Vagina (tissue), 2 donors: ENCODE results near the gene MEX3B. TPM values are rescaled to one million over a fixed set of nuclear protein-coding genes. Genes with fewer than 3 reads are reported as not detected.
"Not testable (repeated sequence)": the region's sequence is repeated elsewhere in the genome, so short reads cannot be mapped to it uniquely, and the experiment has no call there.

Source experiments
- DNase-seq, 2 donors: peaks; one replicate each; pipeline ENCODE4 v3.0.0-alpha.2; 2017; ENCODE audit errors: extremely low spot score in 2 of 2
- H3K27ac ChIP-seq: fragments of 200-600 bp; sonication (generic); one replicate; pipeline ENCODE4 v1.5.1; 2019
- H3K27me3 ChIP-seq: fragments of 200-600 bp; sonication (generic); one replicate; pipeline ENCODE4 v1.5.1; 2019
- H3K36me3 ChIP-seq, 2 donors: fragments of 200-600 bp; sonication (generic); one replicate each; pipeline ENCODE4 v1.5.1; 2017 to 2019
- H3K4me1 ChIP-seq: fragments of 200-600 bp; sonication (generic); one replicate; pipeline ENCODE4 v1.5.1; 2019
- H3K4me3 ChIP-seq, 2 donors: fragments of 200-600 bp; sonication (generic); 1 replicate in 1 of 2; 2 replicates in 1 of 2; pipeline ENCODE4 v1.5.1; 2016 to 2019
- H3K9me3 ChIP-seq: fragments of 200-600 bp; sonication (generic); one replicate; pipeline ENCODE4 v1.5.1; 2019
- POLR2A ChIP-seq, 2 donors: fragments of 450-650 bp; IDR thresholded peaks; one replicate each; pipeline ENCODE4 v1.6.1; 2017; ENCODE audit warnings: antibody characterized with exemption in 2 of 2, mild to moderate bottlenecking in 2 of 2, moderate library complexity in 2 of 2
- POLR2AphosphoS5 ChIP-seq, 2 donors: sonication (generic); formaldehyde crosslinking; IDR thresholded peaks; one replicate each; pipeline ENCODE4 v1.9.0; 2017; ENCODE audit warnings: antibody characterized with exemption in 2 of 2, mild to moderate bottlenecking in 2 of 2, low read depth in 1 of 2; ENCODE audit not compliant: insufficient read depth in 1 of 2
- intact Hi-C: fragments of 100-400 bp; cut with DNase I; formaldehyde crosslinking; loops from one replicate; pipeline ENCODE4 v1.15.1; 2023
- total RNA-seq: library from RNA; depleted of rRNA; stranded (reverse); fragments of >200 nt; gene quantifications from one replicate; pipeline ENCODE4 v1.2.3, GENCODE V29; 2016
- TF ChIP-seq, protein P1 (sequence below), 3 experiments: fragments of 450-650 bp in 2 of 3; fragments of 200-600 bp in 1 of 3; sonication (generic) in 1 of 3; IDR thresholded peaks; one replicate each; pipeline ENCODE4 v1.5.1; 2017 to 2019; ENCODE audit warnings: antibody characterized with exemption in 3 of 3, mild to moderate bottlenecking in 2 of 3, moderate library complexity in 2 of 3

The MEX3B gene
- total RNA-seq, 1 donor from 2014 or later: 5.2 TPM

DNA sequence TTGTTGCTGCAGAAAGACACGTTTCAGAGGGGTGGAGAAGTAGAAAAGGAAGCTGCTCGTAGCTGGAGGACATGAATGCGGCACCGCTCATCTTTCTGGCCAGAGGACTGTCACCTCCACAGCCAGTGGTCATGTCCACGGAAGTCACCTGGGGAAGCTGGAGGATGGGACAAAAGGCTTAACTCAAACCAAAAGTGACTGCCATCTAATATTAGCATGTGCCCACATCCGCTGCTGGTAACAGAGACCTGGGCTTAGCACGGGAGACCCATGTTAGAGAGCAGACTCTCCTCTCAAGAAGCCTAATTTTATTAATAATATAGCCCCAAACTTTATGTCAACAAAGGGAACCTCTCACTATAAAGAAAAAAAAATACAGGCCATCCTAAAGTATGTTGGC, 5.9 kb downstream of the MEX3B start:
- no peak for TF ChIP-seq POLR2AphosphoS5 (IDR thresholded peaks at IDR 0.05; ENCODE audit: insufficient read depth in 1 of 2, low read depth in 1 of 2)
- TF ChIP-seq, protein P1, sequence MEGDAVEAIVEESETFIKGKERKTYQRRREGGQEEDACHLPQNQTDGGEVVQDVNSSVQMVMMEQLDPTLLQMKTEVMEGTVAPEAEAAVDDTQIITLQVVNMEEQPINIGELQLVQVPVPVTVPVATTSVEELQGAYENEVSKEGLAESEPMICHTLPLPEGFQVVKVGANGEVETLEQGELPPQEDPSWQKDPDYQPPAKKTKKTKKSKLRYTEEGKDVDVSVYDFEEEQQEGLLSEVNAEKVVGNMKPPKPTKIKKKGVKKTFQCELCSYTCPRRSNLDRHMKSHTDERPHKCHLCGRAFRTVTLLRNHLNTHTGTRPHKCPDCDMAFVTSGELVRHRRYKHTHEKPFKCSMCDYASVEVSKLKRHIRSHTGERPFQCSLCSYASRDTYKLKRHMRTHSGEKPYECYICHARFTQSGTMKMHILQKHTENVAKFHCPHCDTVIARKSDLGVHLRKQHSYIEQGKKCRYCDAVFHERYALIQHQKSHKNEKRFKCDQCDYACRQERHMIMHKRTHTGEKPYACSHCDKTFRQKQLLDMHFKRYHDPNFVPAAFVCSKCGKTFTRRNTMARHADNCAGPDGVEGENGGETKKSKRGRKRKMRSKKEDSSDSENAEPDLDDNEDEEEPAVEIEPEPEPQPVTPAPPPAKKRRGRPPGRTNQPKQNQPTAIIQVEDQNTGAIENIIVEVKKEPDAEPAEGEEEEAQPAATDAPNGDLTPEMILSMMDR (IDR thresholded peaks at IDR 0.05): no peak
- TF ChIP-seq POLR2A (IDR thresholded peaks at IDR 0.05): no peak
- no peaks in the 10 kb centered on the region for H3K27me3 ChIP-seq
- no peaks in the 10 kb centered on the region for H3K9me3 ChIP-seq
- H3K36me3 ChIP-seq: no peaks in the 10 kb centered on the region
- H3K4me1 ChIP-seq: peaks cover 30% of the 10 kb centered on the region
- H3K27ac ChIP-seq: no peak overlapping the region
- intact Hi-C loops: no loop called here
- H3K4me3 ChIP-seq: no peak overlapping the region
- DNase-seq: no peak

DNA sequence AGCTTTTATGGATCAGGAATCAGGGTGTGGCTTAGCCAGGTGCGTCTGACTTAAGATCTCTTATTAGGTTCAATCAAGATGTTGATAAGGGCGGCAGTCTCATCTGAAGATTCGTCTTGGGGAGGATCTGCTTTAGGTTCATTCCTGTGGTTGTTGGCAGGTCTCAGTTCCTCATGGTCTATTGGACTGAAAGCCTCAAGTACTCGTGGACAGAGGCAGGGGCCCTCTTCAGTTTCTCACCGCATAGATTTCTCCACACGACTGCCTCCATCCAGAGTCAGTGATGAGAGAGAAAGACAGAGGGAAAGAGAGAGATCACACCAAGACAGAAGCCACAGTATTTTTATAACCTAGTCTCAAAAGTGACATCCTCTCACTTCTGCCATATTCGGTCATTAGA, 9.4 kb downstream of the MEX3B start:
- intact Hi-C loops: no loop called here
- Histone ChIP-seq H3K4me3 (no peak overlapping the region), H3K27ac (no peak overlapping the region), H3K4me1 (peaks cover 9% of the 10 kb centered on the region), H3K27me3 (no peaks in the 10 kb centered on the region), H3K36me3 (no peaks in the 10 kb centered on the region), H3K9me3 (no peaks in the 10 kb centered on the region)
- no peak for DNase-seq
- no peak for TF ChIP-seq POLR2A (IDR thresholded peaks at IDR 0.05)
- no peak for TF ChIP-seq POLR2AphosphoS5 (IDR thresholded peaks at IDR 0.05; ENCODE audit: insufficient read depth in 1 of 2, low read depth in 1 of 2)
- TF ChIP-seq, protein P1 (IDR thresholded peaks at IDR 0.05): no peak

GRCh38 chr15:82031871-82032270, 13.9 kb downstream of the MEX3B start:
- H3K27ac ChIP-seq: no peak overlapping the region
- no peak overlapping the region for H3K4me3 ChIP-seq
- no peaks in the 10 kb centered on the region for H3K27me3 ChIP-seq
- TF ChIP-seq POLR2AphosphoS5 (IDR thresholded peaks at IDR 0.05; ENCODE audit: insufficient read depth in 1 of 2, low read depth in 1 of 2): no peak
- TF ChIP-seq POLR2A (IDR thresholded peaks at IDR 0.05): no peak
- TF ChIP-seq, protein P1 (IDR thresholded peaks at IDR 0.05): no peak
- H3K36me3 ChIP-seq: no peaks in the 10 kb centered on the region
- no peak for DNase-seq
- intact Hi-C loops: no loop called here
- H3K9me3 ChIP-seq: no peaks in the 10 kb centered on the region
- H3K4me1 ChIP-seq: no peaks in the 10 kb centered on the region

GRCh38 chr15:82030176-82030575, 15.6 kb downstream of the MEX3B start:
- no peaks in the 10 kb centered on the region for H3K27me3 ChIP-seq
- no peak for DNase-seq
- intact Hi-C loops: no loop called here
- no peak overlapping the region for H3K27ac ChIP-seq
- no peaks in the 10 kb centered on the region for H3K9me3 ChIP-seq
- TF ChIP-seq POLR2A (IDR thresholded peaks at IDR 0.05) (no peak), POLR2AphosphoS5 (IDR thresholded peaks at IDR 0.05; ENCODE audit: insufficient read depth in 1 of 2, low read depth in 1 of 2) (no peak)
- TF ChIP-seq, protein P1 (IDR thresholded peaks at IDR 0.05): no peak
- H3K36me3 ChIP-seq: no peaks in the 10 kb centered on the region
- no peak overlapping the region for H3K4me3 ChIP-seq
- H3K4me1 ChIP-seq: no peaks in the 10 kb centered on the region

DNA sequence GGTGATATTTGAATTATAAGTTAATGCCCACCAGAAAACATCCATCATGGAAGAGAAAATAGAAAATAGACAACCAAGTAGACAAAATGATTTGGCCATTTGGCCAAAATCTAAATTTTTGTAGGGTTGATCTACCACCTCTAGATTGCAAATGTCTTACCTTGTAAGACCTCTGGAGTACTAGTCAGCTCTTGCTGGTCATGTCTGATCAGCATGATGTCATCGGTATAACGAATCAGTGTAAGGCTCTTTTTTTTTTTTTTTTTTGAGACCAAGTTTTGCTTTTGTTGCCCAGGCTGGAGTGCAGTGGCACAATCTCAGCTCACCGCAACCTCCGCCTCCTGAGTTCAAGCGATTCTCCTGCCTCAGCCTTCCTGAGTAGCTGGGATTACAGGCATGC, 17.7 kb downstream of the MEX3B start:
- H3K36me3 ChIP-seq, H3K27me3 ChIP-seq, intact Hi-C loops, H3K4me3 ChIP-seq, H3K4me1 ChIP-seq, H3K27ac ChIP-seq, DNase-seq, H3K9me3 ChIP-seq: not testable (repeated sequence)

DNA sequence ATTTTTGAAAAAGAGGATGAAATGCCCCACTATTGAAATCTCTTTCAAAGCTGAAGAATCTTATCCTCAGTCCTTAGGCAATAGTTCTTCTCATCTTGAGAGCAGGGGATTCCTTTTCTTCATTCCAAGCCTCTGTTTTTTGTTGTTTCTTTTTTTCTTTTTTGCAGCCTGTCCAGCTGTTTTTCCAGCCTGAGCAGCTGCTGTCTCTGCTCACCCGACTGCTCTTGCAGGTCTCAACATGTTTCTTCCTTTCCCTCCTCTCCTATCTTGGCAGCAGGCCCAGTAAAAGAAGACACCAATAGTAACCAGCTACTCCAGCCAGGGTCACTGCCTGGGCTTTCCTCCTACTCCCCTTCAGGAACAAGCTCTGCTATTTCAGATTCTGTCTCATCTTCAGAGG, 23.8 kb downstream of the MEX3B start:
- TF ChIP-seq, protein P1 (IDR thresholded peaks at IDR 0.05): no peak
- no peak for TF ChIP-seq POLR2A (IDR thresholded peaks at IDR 0.05)
- TF ChIP-seq POLR2AphosphoS5 (IDR thresholded peaks at IDR 0.05; ENCODE audit: insufficient read depth in 1 of 2, low read depth in 1 of 2): no peak
- peak overlapping the region; percentile 16 for H3K27ac ChIP-seq
- DNase-seq: no peak
- H3K9me3 ChIP-seq: no peaks in the 10 kb centered on the region
- no peaks in the 10 kb centered on the region for H3K36me3 ChIP-seq
- intact Hi-C loops: no loop called here
- H3K4me3 ChIP-seq: no peak overlapping the region
- H3K4me1 ChIP-seq: peaks cover 23% of the 10 kb centered on the region
- no peaks in the 10 kb centered on the region for H3K27me3 ChIP-seq
